ENCODE measurements around the gene ASXL1. TPM values are rescaled to one million over a fixed set of nuclear protein-coding genes. Genes with fewer than 3 reads are reported as not detected.

ASXL1 gene
- total RNA-seq, 1 donor from 2014 or later, result 71.9 TPM

DNA sequence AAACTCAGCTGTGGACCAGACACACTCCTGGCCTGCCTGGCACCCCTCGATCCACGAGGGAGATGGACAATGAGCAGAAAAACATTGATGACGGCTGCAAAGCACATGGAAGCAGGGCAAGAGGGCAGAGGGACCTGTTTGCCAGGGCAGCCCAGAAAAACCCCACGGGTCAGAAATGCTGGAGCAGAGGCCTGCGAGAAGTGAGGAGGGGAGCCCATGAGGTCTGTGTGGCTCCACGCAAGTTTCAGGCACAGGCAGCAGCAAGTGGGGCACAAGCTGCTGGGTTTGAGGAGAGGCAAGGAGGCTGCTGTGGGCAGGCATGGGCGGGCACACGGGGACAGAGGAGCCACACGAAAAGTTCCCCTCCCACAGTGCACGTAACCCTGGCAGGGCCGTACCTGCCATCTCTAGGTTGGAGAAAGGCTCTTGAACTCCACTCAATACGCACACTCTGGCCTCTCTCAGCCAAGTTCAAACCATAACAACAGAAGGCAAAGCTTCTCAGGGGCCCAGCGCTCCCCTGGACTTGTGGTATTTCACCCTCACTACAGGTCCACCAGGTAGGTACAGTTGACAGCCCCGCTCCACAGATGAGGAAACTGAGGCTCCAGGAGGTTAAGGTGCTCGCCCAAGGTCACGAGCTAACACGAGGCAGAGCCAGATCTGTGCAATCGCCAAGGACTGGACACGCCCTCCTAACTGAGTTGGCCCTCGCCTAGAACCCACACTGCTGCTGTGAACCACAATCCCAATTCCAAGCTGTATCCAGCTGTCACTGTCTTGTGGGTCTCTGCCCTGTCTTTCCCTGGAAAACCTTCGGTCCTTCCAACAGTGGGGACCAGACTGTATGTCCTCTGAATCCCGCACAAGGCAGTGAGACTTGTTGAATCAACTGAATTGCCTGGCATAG, 118.8 kb downstream of the ASXL1 start:
- no peaks in the 10 kb centered on the region for H3K27me3 ChIP-seq (ENCODE audit: low read depth)
- H3K4me3 ChIP-seq, result no peak overlapping the region
- TF ChIP-seq, protein P1, sequence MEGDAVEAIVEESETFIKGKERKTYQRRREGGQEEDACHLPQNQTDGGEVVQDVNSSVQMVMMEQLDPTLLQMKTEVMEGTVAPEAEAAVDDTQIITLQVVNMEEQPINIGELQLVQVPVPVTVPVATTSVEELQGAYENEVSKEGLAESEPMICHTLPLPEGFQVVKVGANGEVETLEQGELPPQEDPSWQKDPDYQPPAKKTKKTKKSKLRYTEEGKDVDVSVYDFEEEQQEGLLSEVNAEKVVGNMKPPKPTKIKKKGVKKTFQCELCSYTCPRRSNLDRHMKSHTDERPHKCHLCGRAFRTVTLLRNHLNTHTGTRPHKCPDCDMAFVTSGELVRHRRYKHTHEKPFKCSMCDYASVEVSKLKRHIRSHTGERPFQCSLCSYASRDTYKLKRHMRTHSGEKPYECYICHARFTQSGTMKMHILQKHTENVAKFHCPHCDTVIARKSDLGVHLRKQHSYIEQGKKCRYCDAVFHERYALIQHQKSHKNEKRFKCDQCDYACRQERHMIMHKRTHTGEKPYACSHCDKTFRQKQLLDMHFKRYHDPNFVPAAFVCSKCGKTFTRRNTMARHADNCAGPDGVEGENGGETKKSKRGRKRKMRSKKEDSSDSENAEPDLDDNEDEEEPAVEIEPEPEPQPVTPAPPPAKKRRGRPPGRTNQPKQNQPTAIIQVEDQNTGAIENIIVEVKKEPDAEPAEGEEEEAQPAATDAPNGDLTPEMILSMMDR (IDR thresholded peaks at IDR 0.05), result no peak
- ATAC-seq (peak; percentile 13 to 33), DNase-seq (peak; percentile 58)
- peak overlapping the region; percentile 88 for H3K27ac ChIP-seq
- intact Hi-C loops (cut with DNase I), result no loop called here
- peaks cover 3% of the 10 kb centered on the region for H3K36me3 ChIP-seq
- no peaks in the 10 kb centered on the region for H3K9me3 ChIP-seq
- peaks cover 96% of the 10 kb centered on the region for H3K4me1 ChIP-seq

DNA sequence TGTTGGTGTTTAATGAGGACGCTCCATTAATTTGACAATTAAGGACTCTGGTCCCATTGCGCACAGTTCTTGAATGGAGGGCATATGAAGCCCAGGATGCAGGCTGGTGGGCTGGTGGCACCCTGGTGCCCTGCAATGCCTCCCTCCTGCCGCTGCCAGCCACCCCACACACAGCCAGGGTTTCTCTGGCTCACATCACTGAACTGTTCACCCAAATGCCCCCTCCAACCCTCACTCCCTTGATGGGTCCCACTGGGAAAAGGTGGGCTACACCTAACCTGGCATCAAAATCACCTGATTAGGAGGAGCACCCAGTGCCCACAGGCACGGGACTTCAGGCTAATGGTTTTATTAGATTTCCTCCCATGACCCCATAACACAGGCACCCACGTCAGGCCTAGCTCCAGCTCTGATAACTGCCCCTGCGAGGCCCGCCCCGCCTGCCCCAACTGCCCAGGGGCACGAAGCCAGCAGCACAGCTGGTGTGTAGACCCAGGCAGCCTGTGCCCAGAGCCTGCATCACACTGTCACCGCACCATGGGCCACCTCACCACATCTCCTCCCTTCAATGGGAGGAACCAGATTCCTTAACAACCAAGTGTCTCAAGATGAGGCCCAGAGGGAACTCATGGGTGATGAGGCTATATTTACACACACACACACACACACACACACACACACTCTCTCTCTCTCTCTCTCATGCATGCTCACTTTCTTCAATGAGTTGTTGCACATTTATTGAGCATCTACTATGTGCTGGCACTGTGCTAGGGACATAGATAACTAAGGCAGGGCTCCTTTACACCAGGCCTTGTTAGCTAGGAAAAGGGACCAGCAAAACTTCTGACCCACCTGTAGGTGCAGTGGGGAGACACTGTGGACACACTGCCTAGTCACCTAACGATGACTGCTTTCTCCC, 119.7 kb downstream of the ASXL1 start:
- peaks cover 92% of the 10 kb centered on the region for H3K4me1 ChIP-seq
- H3K27ac ChIP-seq, result peak overlapping the region; percentile 88
- H3K4me3 ChIP-seq, result no peak overlapping the region
- intact Hi-C loops (cut with DNase I), result no loop called here
- no peaks in the 10 kb centered on the region for H3K27me3 ChIP-seq (ENCODE audit: low read depth)
- H3K9me3 ChIP-seq, result no peaks in the 10 kb centered on the region
- no peaks in the 10 kb centered on the region for H3K36me3 ChIP-seq
- ATAC-seq (no peak), DNase-seq (no peak)
- TF ChIP-seq, protein P1 (IDR thresholded peaks at IDR 0.05), result no peak

DNA sequence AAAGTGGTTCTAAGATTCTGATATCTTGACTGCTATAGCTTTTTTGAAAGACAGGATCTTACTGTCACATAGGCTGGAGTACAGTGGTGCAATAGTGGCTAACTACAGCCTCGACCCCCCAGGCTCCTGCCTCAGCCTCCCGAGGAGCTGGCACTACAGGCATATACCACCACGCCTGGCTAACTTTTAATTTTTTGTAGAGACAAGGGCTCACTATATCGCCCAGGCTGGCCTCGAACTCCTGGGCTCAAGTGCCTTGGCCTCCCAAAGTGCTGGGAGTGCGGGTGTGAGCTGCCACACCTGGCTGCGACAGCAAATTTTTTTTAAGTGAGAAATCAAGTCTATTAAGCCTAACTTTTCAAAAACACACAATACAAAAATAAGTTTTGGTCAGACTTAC, 120.4 kb downstream of the ASXL1 start:
- H3K4me3 ChIP-seq, result no peak overlapping the region
- intact Hi-C loops (cut with DNase I), result no loop called here
- no peak overlapping the region for H3K27ac ChIP-seq
- DNase-seq, result no peak
- no peaks in the 10 kb centered on the region for H3K9me3 ChIP-seq
- no peaks in the 10 kb centered on the region for H3K27me3 ChIP-seq (ENCODE audit: low read depth)
- ATAC-seq, result no peak
- no peaks in the 10 kb centered on the region for H3K36me3 ChIP-seq
- peaks cover 84% of the 10 kb centered on the region for H3K4me1 ChIP-seq
- TF ChIP-seq, protein P1 (IDR thresholded peaks at IDR 0.05), result no peak

DNA sequence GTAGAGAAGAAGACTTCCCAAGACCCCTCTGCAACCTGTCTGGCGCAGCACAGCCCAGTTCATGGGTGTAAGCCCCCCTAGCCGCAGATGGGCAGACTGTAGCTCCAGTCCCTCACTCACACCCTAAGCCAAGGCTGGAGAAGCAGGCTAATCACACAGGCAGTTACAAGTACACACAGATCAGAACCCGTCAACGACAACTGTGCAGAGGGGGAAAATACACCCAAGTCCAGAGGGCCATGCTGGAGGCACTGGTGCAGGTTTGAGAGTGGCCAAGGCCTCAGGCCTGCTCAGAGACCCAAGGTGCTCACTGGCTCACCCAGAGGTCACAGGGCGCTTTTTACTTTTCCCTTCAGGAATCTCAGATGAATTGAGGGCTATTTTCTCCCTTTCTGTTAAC, 120.9 kb downstream of the ASXL1 start:
- no peak overlapping the region for H3K27ac ChIP-seq
- TF ChIP-seq, protein P1 (IDR thresholded peaks at IDR 0.05), result no peak
- no peaks in the 10 kb centered on the region for H3K36me3 ChIP-seq
- no peaks in the 10 kb centered on the region for H3K9me3 ChIP-seq
- H3K4me1 ChIP-seq, result peaks cover 80% of the 10 kb centered on the region
- ATAC-seq (no peak), DNase-seq (no peak)
- intact Hi-C loops (cut with DNase I), result no loop called here
- H3K4me3 ChIP-seq, result no peak overlapping the region
- no peaks in the 10 kb centered on the region for H3K27me3 ChIP-seq (ENCODE audit: low read depth)

DNA sequence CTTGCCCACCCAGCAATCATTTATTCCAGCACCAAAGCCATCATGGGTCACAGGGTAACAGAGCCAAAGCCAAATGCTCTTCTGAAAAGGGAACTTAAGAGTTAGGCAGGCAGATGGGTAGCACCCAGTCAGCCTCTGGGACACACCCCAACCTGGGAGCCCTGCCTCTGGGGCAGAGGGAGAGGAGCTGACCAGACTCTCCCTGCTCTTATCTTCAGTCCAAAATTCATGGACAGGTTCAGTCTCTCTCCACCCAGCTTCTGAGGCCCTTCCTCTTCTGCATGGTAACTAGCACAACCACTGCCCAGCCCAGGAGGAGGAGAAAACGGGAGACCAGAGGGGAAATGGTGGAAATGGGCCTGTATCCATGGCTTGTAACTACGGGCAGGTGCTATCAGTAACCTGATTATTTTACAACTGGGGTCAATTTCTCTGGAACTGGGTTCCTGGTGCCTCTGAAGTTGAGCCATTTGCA, 121.6 kb downstream of the ASXL1 start:
- no peaks in the 10 kb centered on the region for H3K27me3 ChIP-seq (ENCODE audit: low read depth)
- H3K9me3 ChIP-seq, result no peaks in the 10 kb centered on the region
- H3K27ac ChIP-seq, result peak overlapping the region; percentile 76
- H3K4me3 ChIP-seq, result no peak overlapping the region
- peaks cover 76% of the 10 kb centered on the region for H3K4me1 ChIP-seq
- intact Hi-C loops (cut with DNase I), result no loop called here
- ATAC-seq (no peak), DNase-seq (no peak)
- H3K36me3 ChIP-seq, result no peaks in the 10 kb centered on the region
- TF ChIP-seq, protein P1 (IDR thresholded peaks at IDR 0.05), result no peak
